AG04449 (cell line): Measurements from ENCODE around the gene POLA1.
"Not testable (repeated sequence)": the region's sequence is repeated elsewhere in the genome, so short reads cannot be mapped to it uniquely, and the experiment has no call there.

ENCODE experiments used
- CTCF ChIA-PET: fragments of 350-600 bp; formaldehyde crosslinking; extraction: SDS; loops from one replicate; lab custom pipeline; 2021; ENCODE audit warnings: antibody characterized with exemption; lab: Yijun Ruan, JAX
- POLR2A ChIA-PET: fragments of 400-600, 350-600 bp; formaldehyde crosslinking; extraction: SDS; loops from one replicate; lab custom pipeline; 2020; ENCODE audit warnings: antibody characterized with exemption, inconsistent platforms; lab: Yijun Ruan, JAX
- DNase-seq: peaks from one replicate; pipeline ENCODE4 v3.0.0-alpha.2; 2010; ENCODE audit warnings: low read depth, low spot score
- H3K4me3 ChIP-seq: 2 replicates; pipeline ENCODE4 v1.5.1; 2011; ENCODE audit warnings: low read depth, mild to moderate bottlenecking, control low read depth, low read length
- CTCF ChIP-seq: IDR thresholded peaks from one replicate; pipeline ENCODE4 v1.5.1; 2011; ENCODE audit warnings: mild to moderate bottlenecking, moderate library complexity, low read length, control low read depth, inconsistent platforms; ENCODE audit not compliant: insufficient read depth; ENCODE audit errors: missing control alignments

POLA1 gene

GRCh38 chrX:24651783-24652182 is 41.9 kb upstream of the POLA1 start:
- no peak for DNase-seq
- no peak overlapping the region for H3K4me3 ChIP-seq
- no peak for TF ChIP-seq CTCF
- CTCF ChIA-PET, result no interaction called here
- POLR2A ChIA-PET, result no interaction called here

DNA sequence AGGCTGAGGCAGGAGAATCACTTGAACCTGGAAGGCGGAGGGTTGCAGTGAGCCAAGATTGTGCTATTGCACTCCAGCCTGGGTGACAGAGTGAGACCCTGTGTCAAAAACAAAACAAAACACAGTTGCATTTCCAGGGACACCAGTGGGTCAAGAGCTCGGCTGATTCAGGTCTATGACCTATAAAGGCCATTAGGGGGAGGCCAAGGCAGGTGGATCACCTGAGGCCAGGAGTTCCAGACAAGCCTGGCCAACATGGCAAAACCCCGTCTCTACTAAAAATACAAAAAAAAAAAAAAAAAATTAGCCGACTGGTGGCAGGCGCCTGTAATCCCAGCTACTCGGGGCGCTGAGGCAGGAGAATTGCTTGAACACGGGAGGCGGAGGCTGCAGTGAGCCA is 38.0 kb upstream of the POLA1 start:
- H3K4me3 ChIP-seq, CTCF ChIA-PET, DNase-seq, POLR2A ChIA-PET: not testable (repeated sequence)

GRCh38 chrX:24657671-24658386 is 35.9 kb upstream of the POLA1 start:
- no peak for DNase-seq
- ChIA-PET CTCF (interaction anchor here (0.8 kb wide), 1 partner anchor 19 kb away, joined by 4 read pairs; no protein-coding TSS in a partner anchor), POLR2A (no interaction called here)
- H3K4me3 ChIP-seq, result no peak overlapping the region
- no peak for TF ChIP-seq CTCF

DNA sequence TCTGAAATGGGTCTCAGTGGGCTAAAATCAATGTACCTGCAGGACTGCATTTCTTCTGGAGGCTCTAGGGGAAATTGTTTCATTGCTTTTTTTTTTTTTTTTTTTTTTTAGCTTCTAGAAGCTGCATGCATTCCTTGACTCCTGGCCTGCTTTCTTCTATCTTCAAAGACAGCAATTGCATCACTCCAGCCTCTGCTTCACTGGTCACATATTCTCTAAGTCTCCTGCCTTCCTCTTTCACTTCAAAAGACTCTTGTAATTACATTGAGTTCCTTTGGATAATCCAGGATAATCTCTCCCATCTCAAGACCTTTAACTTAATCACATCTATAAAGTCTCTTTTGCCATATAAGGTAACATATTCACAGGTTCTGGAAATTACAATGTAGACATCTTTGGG is 35.3 kb upstream of the POLA1 start:
- ChIA-PET POLR2A (no interaction called here), CTCF (no interaction called here)
- DNase-seq, result no peak
- no peak overlapping the region for H3K4me3 ChIP-seq
- no peak for TF ChIP-seq CTCF

DNA sequence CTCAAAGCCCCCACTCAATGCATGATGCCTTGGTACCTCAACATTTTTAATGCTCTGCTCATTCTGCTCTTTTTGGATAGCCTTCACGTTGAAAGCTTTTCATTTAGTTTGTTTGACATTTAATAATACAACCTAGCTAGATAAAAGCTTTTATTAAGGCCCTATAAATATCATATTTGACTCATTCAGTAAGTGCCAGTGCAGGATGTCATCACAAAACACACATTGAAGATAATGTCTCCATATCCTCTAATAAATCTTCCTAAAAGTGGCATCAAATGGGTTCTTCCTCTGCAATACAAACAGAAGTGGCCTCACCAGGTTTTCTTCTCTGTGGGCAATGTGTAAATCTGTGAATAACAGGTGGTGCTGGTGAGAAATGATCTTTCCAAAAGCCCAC is 34.6 kb upstream of the POLA1 start:
- ChIA-PET POLR2A (no interaction called here), CTCF (no interaction called here)
- no peak for TF ChIP-seq CTCF
- DNase-seq, result no peak
- H3K4me3 ChIP-seq, result no peak overlapping the region

DNA sequence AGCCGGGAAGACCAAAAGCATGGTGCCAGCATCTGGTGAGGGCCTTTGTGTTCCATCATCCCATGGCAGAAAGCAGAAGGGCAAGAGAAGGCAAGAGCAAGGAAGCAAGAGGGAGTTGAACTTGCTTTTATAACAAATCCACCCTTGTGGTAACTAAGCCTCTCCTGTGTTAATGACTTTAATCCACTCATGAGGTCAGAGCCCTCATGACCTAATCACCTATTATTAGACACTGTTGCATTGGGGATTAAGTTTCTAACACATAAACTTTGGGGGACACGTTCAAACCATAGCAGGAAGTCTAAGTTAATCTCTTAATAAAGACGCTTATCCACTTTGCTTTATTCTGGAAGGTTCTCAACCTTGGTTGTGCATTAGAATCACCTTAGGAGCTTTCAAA is 34.1 kb upstream of the POLA1 start:
- TF ChIP-seq CTCF, result no peak
- CTCF ChIA-PET, result no interaction called here
- DNase-seq, result no peak
- H3K4me3 ChIP-seq, result no peak overlapping the region
- POLR2A ChIA-PET, result no interaction called here

DNA sequence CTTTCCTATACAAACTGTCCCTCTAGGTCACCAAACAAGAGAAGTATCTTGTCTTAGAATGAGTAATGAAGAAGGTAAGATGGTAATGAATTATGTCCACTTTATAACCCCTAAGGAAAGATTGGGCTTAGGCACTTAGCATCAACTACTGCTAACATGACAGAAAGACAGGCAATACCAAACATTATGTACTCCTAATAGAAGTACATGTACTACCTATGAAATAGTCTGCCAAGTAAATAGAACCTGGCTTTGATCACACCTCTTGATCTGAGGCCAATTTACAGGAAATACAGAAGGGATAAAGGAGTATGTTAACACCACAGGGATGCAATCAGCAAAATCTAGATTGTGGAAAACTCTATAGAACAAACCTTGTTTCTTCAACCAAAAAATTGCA is 32.4 kb upstream of the POLA1 start:
- no peak overlapping the region for H3K4me3 ChIP-seq
- CTCF ChIA-PET, result no interaction called here
- no peak for TF ChIP-seq CTCF
- POLR2A ChIA-PET, result no interaction called here
- DNase-seq, result no peak
